GM10266 (cell line): Measurements from ENCODE around the gene CDC5L.

Experiments used
- DNase-seq: peaks from one replicate; pipeline ENCODE4 v3.0.0; 2012; ENCODE audit errors: extremely low spot score
- CTCF ChIP-seq: IDR thresholded peaks from 2 replicates; pipeline ENCODE4 v1.5.1; 2012; ENCODE audit warnings: mild to moderate bottlenecking, low read depth; ENCODE audit not compliant: control insufficient read depth, insufficient read depth; ENCODE audit errors: missing control alignments

CDC5L gene

GRCh38 chr6:44388887-44389286 is 1.4 kb downstream of the CDC5L start:
- DNase-seq: no peak
- TF ChIP-seq CTCF: no peak

DNA sequence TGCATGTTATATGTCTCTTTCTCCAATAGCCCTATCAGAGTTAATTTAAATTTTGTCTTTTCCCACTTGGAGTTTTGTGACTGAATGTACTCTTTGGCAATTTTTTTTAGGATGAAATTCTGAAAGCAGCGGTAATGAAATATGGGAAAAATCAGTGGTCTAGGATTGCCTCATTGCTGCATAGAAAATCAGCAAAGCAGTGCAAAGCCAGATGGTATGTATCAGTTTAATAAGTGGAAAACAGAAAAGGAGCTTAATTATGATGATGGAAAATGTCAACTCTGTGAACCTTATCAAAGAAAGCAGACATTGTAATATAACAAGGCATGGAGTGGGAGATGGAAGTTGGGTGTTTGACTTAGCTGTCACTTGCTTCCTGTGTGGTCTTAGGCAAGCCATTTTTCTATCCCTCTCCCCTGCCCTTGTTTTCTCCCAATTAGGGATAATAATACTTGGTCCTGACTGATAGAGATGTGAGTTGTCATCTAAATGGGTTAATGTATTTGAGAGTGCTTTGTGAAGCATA is 2.7 kb downstream of the CDC5L start:
- DNase-seq: no peak
- no peak for TF ChIP-seq CTCF

DNA sequence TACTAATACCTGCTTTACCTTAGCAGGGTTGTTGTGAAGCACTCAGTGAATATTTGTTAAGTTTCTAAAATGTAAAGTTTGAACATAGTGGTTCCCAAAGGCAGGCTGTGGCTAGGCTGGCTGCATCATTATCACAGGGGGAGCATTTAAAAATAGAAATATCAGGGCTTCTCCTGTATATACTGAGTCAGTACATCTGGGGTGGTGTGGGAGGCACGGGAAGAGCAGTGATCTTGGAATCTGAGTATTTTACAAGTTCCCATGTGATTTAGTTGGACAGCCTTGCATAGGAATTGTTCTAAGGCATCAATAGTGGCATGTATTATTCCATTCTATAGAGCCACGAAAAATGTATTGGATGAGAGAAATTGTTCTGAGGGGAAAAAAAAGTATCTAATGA is 8.0 kb downstream of the CDC5L start:
- no peak for DNase-seq
- no peak for TF ChIP-seq CTCF

- no peak for DNase-seq
- no peak for TF ChIP-seq CTCF
Observed at GRCh38 chr6:44396968-44397367, 9.5 kb downstream of the CDC5L start.

GRCh38 chr6:44397424-44398164 is 10.1 kb downstream of the CDC5L start:
- TF ChIP-seq CTCF: no peak
- no peak for DNase-seq

DNA sequence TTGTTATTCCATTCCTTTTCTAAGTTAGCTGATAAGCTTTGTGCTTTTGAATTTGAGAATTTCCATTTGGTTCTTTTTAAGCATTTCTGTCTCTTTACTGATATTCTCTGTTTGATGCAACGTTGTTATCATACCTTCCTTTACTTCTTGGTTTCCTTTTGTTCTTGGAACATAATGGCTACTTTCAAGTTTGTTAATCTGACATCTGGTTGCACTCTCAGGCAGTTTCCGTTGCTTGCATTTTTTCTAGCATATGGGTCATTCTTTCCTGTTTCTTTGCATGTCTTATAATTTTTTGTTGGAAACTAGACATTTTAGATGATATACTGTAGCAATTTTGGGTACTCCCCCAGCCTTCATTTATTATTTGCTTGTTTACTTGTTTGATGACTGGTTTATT is 12.5 kb downstream of the CDC5L start:
- no peak for TF ChIP-seq CTCF
- DNase-seq: no peak

GRCh38 chr6:44400572-44400971 is 13.1 kb downstream of the CDC5L start:
- DNase-seq: no peak
- no peak for TF ChIP-seq CTCF
